Measurements from ENCODE around the gene COMMD9. TPM values are rescaled to one million over a fixed set of nuclear protein-coding genes. Genes with fewer than 3 reads are reported as not detected.

COMMD9 gene
- total and polyA plus RNA-seq, 2 of the 4 experiments (the other 2 are of a cell fraction) = 50.7 to 58.3 TPM

GRCh38 chr11:36304351-36304750 lies 15.1 kb upstream of the COMMD9 start:
- no peak overlapping the region for H3K4me2 ChIP-seq (ENCODE audit: low read depth, low read length)
- DNase-seq (peak; percentile 20), ATAC-seq (ENCODE audit: low read depth) (peak; percentile 64; the same call in 1 of the 2 replicates)
- CTCF ChIA-PET = interaction anchor here (0.8 to 1.3 kb wide), 2 partner anchors 12 to 19 kb away, joined by 3 read pairs; no protein-coding TSS in a partner anchor
- no peaks in the 10 kb centered on the region for H3K36me3 ChIP-seq (ENCODE audit: control insufficient read depth, insufficient read depth, low read length)
- BruUV-seq (replicated peaks) = no TSS peak
- H3K27ac ChIP-seq (ENCODE audit: insufficient read depth, low read length) = no peak overlapping the region
- H3K18ac ChIP-seq (ENCODE audit: low read depth, low read length) = no peak overlapping the region
- H3K4me3 ChIP-seq (ENCODE audit: insufficient read depth, low read depth, low read length) = no peak overlapping the region
- POLR2A ChIA-PET (ENCODE audit: unreplicated experiment) = no interaction called here
- no peak overlapping the region for H2AK9ac ChIP-seq (replicated peaks; ENCODE audit: low read depth, low read length, poor library complexity)
- TF ChIP-seq RFX5 (IDR thresholded peaks at IDR 0.05; ENCODE audit: low read depth, low read length) (no peak), CEBPB (IDR thresholded peaks at IDR 0.05; ENCODE audit: low read depth, low read length) (peak; percentile 46), BHLHE40 (IDR thresholded peaks at IDR 0.05; ENCODE audit: low read depth, low read length) (no peak), CHD1 (IDR thresholded peaks at IDR 0.05; ENCODE audit: low read depth, low read length) (no peak)
- H4K8ac ChIP-seq (ENCODE audit: low read depth in 2 of 2, low read length in 2 of 2) = no peak overlapping the region
- H4K20me1 ChIP-seq (ENCODE audit: insufficient read depth, low read length) = no peaks in the 10 kb centered on the region
- H2AFZ ChIP-seq (replicated peaks; ENCODE audit: low read length, poor library complexity) = no peak overlapping the region
- no peaks in the 10 kb centered on the region for H3K79me1 ChIP-seq (ENCODE audit: low read depth in 1 of 2, low read length in 2 of 2)
- dilution Hi-C loops (cut with HindIII; ENCODE audit: low sequenced_read_pairs, unreplicated experiment) = no loop called here
- no peaks in the 10 kb centered on the region for H3K9me3 ChIP-seq (ENCODE audit: control insufficient read depth, insufficient read depth, low read length)
- no peak overlapping the region for H3K14ac ChIP-seq (replicated peaks; ENCODE audit: low read depth, low read length)
- no peak overlapping the region for H3K56ac ChIP-seq (ENCODE audit: extremely low read depth, insufficient read depth, low read length)
- no peak overlapping the region for H4K91ac ChIP-seq (ENCODE audit: insufficient read depth, low read depth, low read length)
- H3K27me3 ChIP-seq (ENCODE audit: control insufficient read depth, insufficient read depth, low read length) = peaks cover 18% of the 10 kb centered on the region
- in situ Hi-C loops (cut with MboI; ENCODE audit: low sequenced_read_pairs) = no loop called here
- H3K4ac ChIP-seq (ENCODE audit: low read depth, low read length) = no peak overlapping the region
- H2BK20ac ChIP-seq (ENCODE audit: low read depth, low read length) = no peak overlapping the region
- H3K9me1 ChIP-seq (ENCODE audit: insufficient read depth, low read length) = no peaks in the 10 kb centered on the region
- H3K23ac ChIP-seq (ENCODE audit: low read depth, low read length) = no peak overlapping the region
- no peaks in the 10 kb centered on the region for H3K4me1 ChIP-seq (ENCODE audit: control insufficient read depth, insufficient read depth, low read length)
- H2BK120ac ChIP-seq (ENCODE audit: low read depth, low read length) = no peak overlapping the region
- intact Hi-C loops (cut with micrococcal nuclease) = no loop called here
- H2BK5ac ChIP-seq (ENCODE audit: low read depth, low read length, poor library complexity, severe bottlenecking) = no peak overlapping the region
- H2AK5ac ChIP-seq (ENCODE audit: low read depth, low read length) = no peak overlapping the region
- H4K5ac ChIP-seq (ENCODE audit: low read depth, low read length) = no peak overlapping the region
- no peak overlapping the region for H2BK15ac ChIP-seq (ENCODE audit: low read depth, low read length)
- WGBS, 2 experiments (ENCODE audit: extremely low coverage in 2 of 2, insufficient read length in 1 of 2) = no CpG with 5 or more reads among the region's 1 CpG
- H3K9ac ChIP-seq (ENCODE audit: low read depth, low read length) = no peak overlapping the region
